SJSA1 (cell line): ENCODE measurements around the gene PSD. TPM values are rescaled to one million over a fixed set of nuclear protein-coding genes. Genes with fewer than 3 reads are reported as not detected.

Experiments used
- DNase-seq, 2 experiments: peaks; one replicate each; pipeline ENCODE4 v3.0.0-alpha.2; 2015 to 2020; ENCODE audit warnings: low spot score in 2 of 2, low read depth in 1 of 2
- H3K27ac ChIP-seq: fragments of 250-450 bp; sonication (Bioruptor Pico); 2 replicates; pipeline ENCODE4 v1.5.1; 2020; ENCODE audit warnings: mild to moderate bottlenecking, moderate library complexity
- H3K27me3 ChIP-seq: fragments of 250-450 bp; sonication (Bioruptor Pico); replicated peaks from 2 replicates; pipeline ENCODE4 v1.5.1; 2020; ENCODE audit warnings: mild to moderate bottlenecking, moderate library complexity
- H3K36me3 ChIP-seq: fragments of 250-450 bp; sonication (Bioruptor Pico); 2 replicates; pipeline ENCODE4 v1.5.1; 2020; ENCODE audit warnings: mild to moderate bottlenecking
- H3K4me1 ChIP-seq: fragments of 250-450 bp; sonication (Bioruptor Pico); replicated peaks from 2 replicates; pipeline ENCODE4 v1.6.1; 2021; ENCODE audit warnings: mild to moderate bottlenecking
- H3K4me3 ChIP-seq: fragments of 250-450 bp; sonication (Bioruptor Pico); 2 replicates; pipeline ENCODE4 v1.5.1; 2020; ENCODE audit warnings: mild to moderate bottlenecking
- H3K9me3 ChIP-seq: fragments of 250-450 bp; sonication (Bioruptor Pico); replicated peaks from 2 replicates; pipeline ENCODE4 v1.5.1; 2020; ENCODE audit warnings: mild to moderate bottlenecking
- total RNA-seq: library from RNA; depleted of rRNA; stranded (reverse); fragments of >200 nt; shearing (Covaris generic); gene quantifications from 2 replicates; pipeline ENCODE4 v1.2.3, GENCODE V29; 2014

Gene PSD
- total RNA-seq, 1 experiment from 2014 or later, result 0.08 TPM

DNA sequence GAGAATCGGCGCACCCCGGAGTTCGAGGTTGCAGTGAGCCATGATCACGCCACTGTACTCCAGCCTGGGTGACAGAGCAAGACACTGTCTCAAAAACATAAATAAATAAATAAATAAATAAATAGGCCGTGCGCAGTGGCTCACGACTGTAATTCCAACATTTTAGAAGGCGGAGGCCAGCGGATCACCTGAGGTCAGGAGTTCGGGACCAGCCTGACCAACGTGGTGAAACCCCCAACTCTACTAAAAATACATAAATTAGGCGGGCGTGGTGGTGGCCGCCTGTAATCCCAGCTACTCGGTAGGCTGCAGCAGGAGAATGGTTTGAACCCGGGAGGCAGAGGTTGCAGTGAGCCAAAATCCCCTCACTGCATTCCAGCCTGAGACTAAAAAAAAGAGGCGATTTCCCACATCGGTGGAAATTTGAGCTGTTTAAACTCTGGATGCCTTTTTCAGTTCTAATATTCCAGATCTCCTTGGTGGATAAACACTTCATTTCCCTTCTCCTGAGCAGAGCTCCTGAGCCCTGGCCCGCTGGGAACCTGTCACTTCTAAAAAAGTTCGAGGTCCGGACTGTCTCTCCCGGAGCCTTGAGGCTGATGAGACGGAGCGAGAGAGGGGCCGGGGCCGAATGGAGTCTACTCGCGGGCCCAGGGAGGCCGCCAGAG lies 25.0 kb downstream of the PSD start:
- H3K27ac ChIP-seq, result peak overlapping the region; percentile 96
- DNase-seq, result no peak
- H3K27me3 ChIP-seq, result no peaks in the 10 kb centered on the region; the same call in 1 of the 2 replicates
- no peaks in the 10 kb centered on the region for H3K9me3 ChIP-seq
- peak overlapping the region; percentile 62 for H3K4me3 ChIP-seq
- H3K4me1 ChIP-seq, result peaks cover 23% of the 10 kb centered on the region
- peaks cover 20% of the 10 kb centered on the region for H3K36me3 ChIP-seq

DNA sequence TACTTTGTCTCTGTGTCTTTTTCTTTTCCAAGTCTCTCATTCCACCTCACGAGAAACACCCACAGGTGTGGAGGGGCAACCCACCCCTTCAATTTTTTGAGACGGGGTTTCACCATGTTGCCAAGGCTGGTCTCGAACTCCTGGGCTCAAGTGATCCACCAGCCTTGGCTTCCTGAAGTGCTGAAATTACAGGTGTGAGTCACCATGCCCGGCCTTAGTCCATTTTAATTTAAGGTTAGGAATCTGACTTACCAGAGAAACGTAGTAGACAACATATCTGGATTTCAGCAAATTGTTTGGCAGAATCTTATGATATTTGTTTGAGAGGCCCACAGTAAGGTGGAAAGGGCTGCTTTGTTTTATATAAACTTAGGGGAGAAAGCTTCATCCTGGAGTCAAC lies 26.3 kb downstream of the PSD start:
- Histone ChIP-seq H3K27me3 (no peaks in the 10 kb centered on the region; the same call in 1 of the 2 replicates), H3K27ac (no peak overlapping the region), H3K36me3 (peaks cover 8% of the 10 kb centered on the region), H3K4me3 (no peak overlapping the region), H3K9me3 (no peaks in the 10 kb centered on the region), H3K4me1 (peaks cover 23% of the 10 kb centered on the region)
- no peak for DNase-seq

DNA sequence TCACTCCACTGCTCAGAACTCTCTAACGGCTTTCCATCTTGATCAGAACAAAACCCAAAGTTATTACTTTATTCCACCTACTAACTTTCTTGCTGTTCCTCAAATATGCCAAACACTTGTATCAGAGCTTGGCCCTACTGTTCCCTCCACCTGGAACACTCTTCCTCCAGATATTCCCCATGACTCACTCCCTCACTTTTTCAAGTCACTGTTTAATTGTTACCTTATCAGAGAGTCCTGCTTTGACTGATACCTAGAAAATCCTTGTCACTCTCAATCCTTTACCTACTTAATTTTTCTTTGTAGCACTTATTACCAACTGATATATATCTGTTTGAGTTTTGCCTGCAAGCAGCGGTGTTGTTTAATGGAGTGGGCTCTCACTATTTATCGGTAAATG lies 28.7 kb downstream of the PSD start:
- H3K27me3 ChIP-seq, result no peaks in the 10 kb centered on the region
- no peak for DNase-seq
- no peaks in the 10 kb centered on the region for H3K36me3 ChIP-seq
- peaks cover 9% of the 10 kb centered on the region for H3K4me1 ChIP-seq
- H3K27ac ChIP-seq, result no peak overlapping the region
- no peaks in the 10 kb centered on the region for H3K9me3 ChIP-seq
- no peak overlapping the region for H3K4me3 ChIP-seq

DNA sequence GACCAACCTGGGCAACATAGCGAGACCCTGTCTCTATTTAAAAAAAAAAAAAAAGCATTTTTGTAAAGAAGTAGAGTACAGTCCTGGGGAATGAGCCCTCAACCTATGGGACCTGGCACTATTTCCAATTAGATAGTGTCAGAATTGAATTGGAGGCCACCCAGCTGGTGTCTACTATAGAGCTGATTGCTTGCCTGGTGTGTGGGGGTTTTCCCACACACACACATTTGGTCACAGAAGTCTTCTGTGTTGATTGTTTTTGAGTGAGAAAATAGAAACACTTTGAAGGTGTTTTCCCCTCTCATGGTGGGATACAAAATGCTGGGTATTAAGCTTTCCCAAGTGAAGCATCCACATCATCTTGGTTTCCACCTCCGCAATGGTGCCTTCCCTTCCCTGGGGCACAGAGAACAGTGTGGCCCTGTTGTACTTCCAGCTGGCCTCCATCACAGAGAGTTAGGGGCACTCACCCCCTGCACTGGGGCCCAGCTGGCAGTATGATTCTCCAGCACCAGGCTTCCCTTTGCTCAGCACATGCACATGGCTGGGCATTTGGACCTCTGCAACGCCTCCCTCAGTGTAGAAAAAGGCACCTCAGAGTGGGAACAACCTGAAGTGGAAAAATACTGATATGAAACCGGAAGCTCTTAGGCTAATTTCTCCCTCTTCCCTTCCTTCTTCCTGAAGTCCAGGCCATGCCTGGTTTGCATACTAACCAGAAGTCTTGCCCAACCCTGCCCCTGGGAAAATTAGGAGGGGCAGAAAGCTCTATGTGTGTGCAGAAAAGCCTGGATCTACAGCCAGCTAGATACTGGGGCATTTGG lies 33.8 kb downstream of the PSD start:
- no peak for DNase-seq
- Histone ChIP-seq H3K4me3 (no peak overlapping the region), H3K27ac (no peak overlapping the region), H3K4me1 (no peaks in the 10 kb centered on the region), H3K27me3 (no peaks in the 10 kb centered on the region), H3K9me3 (no peaks in the 10 kb centered on the region), H3K36me3 (peaks cover 23% of the 10 kb centered on the region)

DNA sequence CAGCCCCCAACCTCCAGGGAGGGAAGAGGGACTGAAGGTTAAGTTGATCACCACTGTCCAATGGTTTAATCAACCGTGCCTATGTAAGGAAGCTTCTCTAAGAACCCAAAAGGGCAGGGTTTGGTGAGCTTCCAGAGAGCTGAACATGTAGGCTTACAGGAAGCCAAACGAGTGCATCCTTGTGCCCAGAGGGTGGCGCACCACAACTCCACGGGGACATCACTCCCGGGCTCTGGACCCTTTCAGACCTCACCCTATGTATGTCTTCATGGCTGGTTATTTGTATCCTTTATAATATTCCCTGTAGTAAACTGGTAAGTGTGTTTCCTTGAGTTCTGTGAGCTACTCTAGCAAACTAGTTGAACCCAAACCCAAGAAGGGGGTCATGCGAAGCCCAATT lies 34.5 kb downstream of the PSD start:
- Histone ChIP-seq H3K9me3 (no peaks in the 10 kb centered on the region), H3K4me3 (no peak overlapping the region), H3K4me1 (no peaks in the 10 kb centered on the region), H3K36me3 (peaks cover 30% of the 10 kb centered on the region), H3K27me3 (no peaks in the 10 kb centered on the region), H3K27ac (no peak overlapping the region)
- no peak for DNase-seq

DNA sequence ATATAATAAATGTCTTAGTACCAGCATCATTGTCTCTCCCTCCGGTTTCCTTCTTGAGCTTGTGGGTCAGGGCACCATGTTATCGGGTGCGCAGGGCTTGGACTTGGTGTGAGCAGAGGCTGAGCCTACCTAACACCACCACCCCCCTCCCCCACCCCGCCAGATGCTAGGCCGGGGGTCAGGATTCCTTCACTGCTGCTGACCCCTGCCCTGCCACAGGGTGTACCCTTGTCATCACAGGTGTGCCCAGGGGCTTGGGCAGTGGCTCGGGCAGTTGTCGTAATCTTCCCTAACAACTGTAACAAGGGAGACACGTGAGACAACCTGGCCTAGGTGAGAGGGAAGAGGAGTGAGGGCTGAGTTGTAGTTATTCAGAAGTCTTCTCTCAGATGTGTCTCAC lies 35.7 kb downstream of the PSD start:
- peaks cover 40% of the 10 kb centered on the region for H3K36me3 ChIP-seq

DNA sequence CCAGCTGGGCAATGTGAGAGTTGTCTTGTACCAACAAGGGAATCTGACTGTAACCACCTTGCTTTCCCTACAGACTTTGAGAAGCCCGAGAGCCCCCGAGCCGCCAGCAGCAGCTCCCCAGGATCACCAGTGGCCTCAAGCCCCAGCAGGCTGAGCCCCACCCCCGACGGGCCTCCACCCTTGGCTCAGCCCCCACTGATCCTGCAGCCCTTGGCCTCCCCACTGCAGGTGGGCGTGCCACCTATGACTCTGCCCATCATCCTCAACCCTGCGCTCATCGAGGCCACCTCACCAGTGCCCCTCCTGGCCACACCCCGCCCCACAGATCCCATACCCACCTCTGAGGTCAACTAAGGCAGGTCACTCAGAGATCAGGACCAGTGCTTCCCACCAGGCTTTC lies 36.6 kb downstream of the PSD start:
- Histone ChIP-seq H3K27me3 (no peaks in the 10 kb centered on the region), H3K36me3 (peaks cover 46% of the 10 kb centered on the region), H3K4me1 (no peaks in the 10 kb centered on the region), H3K27ac (no peak overlapping the region), H3K4me3 (no peak overlapping the region), H3K9me3 (no peaks in the 10 kb centered on the region)
- DNase-seq, result no peak

More for the DNA sequence above, 35.7 kb downstream of the PSD start:
- DNase-seq, result no peak
- Histone ChIP-seq H3K9me3 (no peaks in the 10 kb centered on the region), H3K4me3 (no peak overlapping the region), H3K27ac (no peak overlapping the region), H3K27me3 (no peaks in the 10 kb centered on the region), H3K4me1 (no peaks in the 10 kb centered on the region)

DNA sequence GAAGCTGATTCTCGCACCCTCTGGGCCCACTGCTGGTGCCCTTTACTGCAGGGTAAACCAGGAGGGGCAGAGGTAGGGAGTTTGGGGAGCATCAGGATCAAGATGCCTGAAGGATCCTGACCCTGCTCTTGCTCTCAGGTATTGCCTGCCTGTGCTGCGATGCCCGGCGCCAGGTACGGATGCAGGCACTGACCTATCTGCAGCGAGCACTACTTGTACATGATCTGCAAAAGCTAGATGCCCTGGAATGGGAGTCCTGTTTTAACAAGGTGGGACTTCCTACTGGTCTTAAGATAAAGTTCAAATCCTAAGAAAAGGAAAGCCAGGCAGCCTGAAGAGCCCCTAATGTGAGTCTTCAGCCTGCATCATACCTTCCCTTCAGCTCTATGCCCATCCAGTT lies 39.2 kb downstream of the PSD start:
- Histone ChIP-seq H3K27ac (no peak overlapping the region), H3K4me1 (no peaks in the 10 kb centered on the region), H3K36me3 (peaks cover 67% of the 10 kb centered on the region), H3K27me3 (no peaks in the 10 kb centered on the region), H3K9me3 (no peaks in the 10 kb centered on the region), H3K4me3 (no peak overlapping the region)
- no peak for DNase-seq

DNA sequence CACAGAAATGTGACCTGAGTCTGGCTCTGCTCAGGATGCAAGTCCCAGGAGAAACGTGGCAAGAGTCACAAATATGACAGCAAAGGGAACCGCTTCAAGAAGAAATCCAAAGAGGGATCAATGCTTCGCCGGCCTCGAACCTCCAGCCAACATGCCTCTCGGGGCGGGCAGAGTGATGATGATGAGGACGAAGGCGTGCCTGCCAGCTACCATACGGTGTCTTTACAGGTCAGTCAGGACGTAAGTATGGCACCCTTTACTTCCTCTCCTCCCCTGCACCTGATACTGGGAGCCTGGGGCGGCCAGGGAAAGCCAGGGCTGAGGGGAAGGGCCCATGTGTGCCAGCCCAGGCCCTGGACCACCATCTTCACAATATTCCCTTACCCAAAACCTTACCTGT lies 41.7 kb downstream of the PSD start:
- H3K4me1 ChIP-seq, result no peaks in the 10 kb centered on the region
- H3K36me3 ChIP-seq, result peaks cover 77% of the 10 kb centered on the region
- no peak overlapping the region for H3K27ac ChIP-seq

DNA sequence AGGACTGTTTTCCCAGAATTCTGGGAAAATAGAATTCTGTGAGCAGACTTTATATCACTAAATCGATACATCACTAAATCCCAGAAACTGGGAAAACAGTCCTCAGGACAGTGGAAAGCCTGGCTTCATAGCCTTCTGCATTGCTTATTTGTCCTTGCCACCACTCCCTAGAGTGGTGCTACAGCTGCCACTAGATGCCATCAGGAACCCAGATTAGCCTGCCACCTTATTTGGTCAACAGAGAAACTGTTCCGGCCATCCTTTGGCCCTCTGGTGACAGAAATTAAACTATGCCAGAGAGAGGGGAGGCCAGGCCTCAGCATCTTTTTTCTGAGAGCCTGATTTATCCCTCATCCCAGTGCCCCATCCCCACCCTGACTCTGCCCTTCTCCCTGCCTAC lies 42.7 kb downstream of the PSD start:
- Histone ChIP-seq H3K27me3 (no peaks in the 10 kb centered on the region), H3K9me3 (no peaks in the 10 kb centered on the region; the same call in 1 of the 2 replicates), H3K4me3 (no peak overlapping the region), H3K36me3 (peaks cover 79% of the 10 kb centered on the region), H3K27ac (no peak overlapping the region), H3K4me1 (no peaks in the 10 kb centered on the region)
- DNase-seq, result no peak

More for the DNA sequence above, 41.7 kb downstream of the PSD start:
- H3K27me3 ChIP-seq, result no peaks in the 10 kb centered on the region
- DNase-seq, result no peak
- H3K9me3 ChIP-seq, result no peaks in the 10 kb centered on the region
- no peak overlapping the region for H3K4me3 ChIP-seq

DNA sequence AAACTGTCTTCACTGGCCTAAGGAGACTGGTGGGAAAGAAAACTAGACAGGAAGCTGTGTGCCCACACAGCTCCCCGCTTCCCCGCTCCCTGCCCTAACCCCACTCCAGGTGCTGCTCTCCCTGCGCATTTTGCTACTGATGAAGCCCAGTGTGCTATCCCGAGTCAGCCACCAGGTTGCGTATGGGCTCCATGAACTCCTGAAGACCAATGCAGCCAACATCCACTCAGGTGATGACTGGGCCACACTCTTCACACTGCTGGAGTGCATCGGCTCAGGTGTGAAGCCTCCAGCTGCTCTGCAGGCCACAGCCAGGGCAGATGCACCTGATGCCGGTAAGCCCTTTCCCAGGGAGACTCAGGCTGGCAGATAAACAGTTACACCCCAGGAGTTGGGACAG lies 43.3 kb downstream of the PSD start:
- H3K4me3 ChIP-seq, result no peak overlapping the region
- H3K36me3 ChIP-seq, result peaks cover 80% of the 10 kb centered on the region
- H3K9me3 ChIP-seq, result no peaks in the 10 kb centered on the region; the same call in 1 of the 2 replicates
- no peak overlapping the region for H3K27ac ChIP-seq
- no peaks in the 10 kb centered on the region for H3K4me1 ChIP-seq
- H3K27me3 ChIP-seq, result no peaks in the 10 kb centered on the region
- no peak for DNase-seq

DNA sequence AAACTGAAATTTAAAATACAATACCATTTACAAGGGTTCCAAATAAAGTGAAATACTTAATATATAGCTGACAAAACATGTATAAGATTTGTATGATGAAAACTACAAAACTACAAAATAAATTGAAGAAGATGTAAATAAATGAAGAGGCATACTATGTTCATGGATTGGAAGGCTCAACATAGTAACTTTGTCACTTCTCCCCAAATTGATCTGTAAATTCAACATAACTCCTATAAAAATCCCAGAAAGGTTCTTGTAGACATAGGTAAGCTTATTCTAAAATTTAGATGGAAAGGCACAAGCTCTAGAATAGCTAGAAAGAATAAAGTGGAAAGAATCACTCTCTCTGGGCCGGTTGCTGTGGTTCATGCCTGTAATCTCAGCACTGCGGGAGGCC lies 47.3 kb downstream of the PSD start:
- no peak for DNase-seq
- Histone ChIP-seq H3K4me3 (no peak overlapping the region), H3K9me3 (no peaks in the 10 kb centered on the region; the same call in 1 of the 2 replicates), H3K4me1 (no peaks in the 10 kb centered on the region), H3K36me3 (peaks cover 83% of the 10 kb centered on the region), H3K27ac (no peak overlapping the region), H3K27me3 (no peaks in the 10 kb centered on the region)

DNA sequence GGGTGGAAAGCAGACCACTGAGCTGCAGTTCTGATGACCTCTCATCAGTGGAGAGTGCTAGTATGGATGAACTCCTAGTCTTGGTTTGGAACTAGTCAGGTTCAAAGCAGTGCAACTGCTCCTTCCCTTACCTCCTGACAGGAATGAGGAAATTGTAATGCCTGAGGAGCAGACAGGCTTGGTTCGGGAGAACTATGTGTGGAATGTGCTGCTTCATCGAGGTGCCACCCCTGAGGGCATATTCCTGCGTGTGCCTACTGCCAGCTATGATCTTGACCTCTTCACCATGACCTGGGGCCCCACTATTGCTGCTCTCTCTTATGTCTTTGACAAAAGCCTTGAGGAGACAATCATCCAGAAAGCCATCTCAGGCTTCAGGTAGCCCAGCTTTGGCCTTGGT lies 50.5 kb downstream of the PSD start:
- no peak for DNase-seq
- Histone ChIP-seq H3K27me3 (no peaks in the 10 kb centered on the region), H3K27ac (no peak overlapping the region), H3K4me1 (no peaks in the 10 kb centered on the region), H3K4me3 (no peak overlapping the region), H3K9me3 (no peaks in the 10 kb centered on the region; the same call in 1 of the 2 replicates), H3K36me3 (peaks cover 82% of the 10 kb centered on the region)

DNA sequence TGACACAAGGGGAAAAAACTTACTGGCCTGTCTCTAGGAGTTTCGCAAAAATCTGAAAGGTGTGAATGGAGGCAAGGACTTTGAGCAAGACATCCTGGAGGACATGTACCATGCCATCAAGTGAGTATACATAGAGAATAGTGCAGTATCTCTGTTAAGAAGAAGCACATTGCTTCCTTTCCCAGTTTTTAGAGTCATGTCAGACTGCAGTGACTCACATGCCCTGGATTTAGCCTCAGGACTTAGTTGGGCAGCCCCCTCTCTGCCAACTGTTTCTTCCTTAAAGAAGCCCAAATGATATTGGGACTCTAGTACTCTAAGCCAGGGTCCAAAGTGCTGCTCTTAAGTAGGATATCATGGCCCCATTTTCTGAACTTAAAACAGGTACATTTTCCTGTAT lies 51.1 kb downstream of the PSD start:
- Histone ChIP-seq H3K9me3 (no peaks in the 10 kb centered on the region; the same call in 1 of the 2 replicates), H3K27me3 (no peaks in the 10 kb centered on the region), H3K4me3 (no peak overlapping the region), H3K27ac (no peak overlapping the region), H3K36me3 (peaks cover 86% of the 10 kb centered on the region), H3K4me1 (no peaks in the 10 kb centered on the region)
- DNase-seq, result no peak
